AG10803 (cell line): ENCODE results near the gene ERBB2.

Experiments
- DNase-seq: peaks from one replicate; pipeline ENCODE4 v3.0.0; 2010; ENCODE audit warnings: low read depth
- H3K4me3 ChIP-seq: 2 replicates; pipeline ENCODE4 v1.5.1; 2011; ENCODE audit warnings: mild to moderate bottlenecking, low read length, control low read depth
- TF ChIP-seq, protein P1 (sequence below): conservative IDR thresholded peaks from 2 replicates; pipeline ENCODE4 v1.5.1; 2011; ENCODE audit warnings: mild to moderate bottlenecking, low read length, control low read depth, inconsistent platforms

ERBB2 gene

GRCh38 chr17:39669897-39670735, 29.7 kb upstream of the ERBB2 start:
- TF ChIP-seq, protein P1, sequence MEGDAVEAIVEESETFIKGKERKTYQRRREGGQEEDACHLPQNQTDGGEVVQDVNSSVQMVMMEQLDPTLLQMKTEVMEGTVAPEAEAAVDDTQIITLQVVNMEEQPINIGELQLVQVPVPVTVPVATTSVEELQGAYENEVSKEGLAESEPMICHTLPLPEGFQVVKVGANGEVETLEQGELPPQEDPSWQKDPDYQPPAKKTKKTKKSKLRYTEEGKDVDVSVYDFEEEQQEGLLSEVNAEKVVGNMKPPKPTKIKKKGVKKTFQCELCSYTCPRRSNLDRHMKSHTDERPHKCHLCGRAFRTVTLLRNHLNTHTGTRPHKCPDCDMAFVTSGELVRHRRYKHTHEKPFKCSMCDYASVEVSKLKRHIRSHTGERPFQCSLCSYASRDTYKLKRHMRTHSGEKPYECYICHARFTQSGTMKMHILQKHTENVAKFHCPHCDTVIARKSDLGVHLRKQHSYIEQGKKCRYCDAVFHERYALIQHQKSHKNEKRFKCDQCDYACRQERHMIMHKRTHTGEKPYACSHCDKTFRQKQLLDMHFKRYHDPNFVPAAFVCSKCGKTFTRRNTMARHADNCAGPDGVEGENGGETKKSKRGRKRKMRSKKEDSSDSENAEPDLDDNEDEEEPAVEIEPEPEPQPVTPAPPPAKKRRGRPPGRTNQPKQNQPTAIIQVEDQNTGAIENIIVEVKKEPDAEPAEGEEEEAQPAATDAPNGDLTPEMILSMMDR = no peak
- no peak overlapping the region for H3K4me3 ChIP-seq
- DNase-seq = no peak

DNA sequence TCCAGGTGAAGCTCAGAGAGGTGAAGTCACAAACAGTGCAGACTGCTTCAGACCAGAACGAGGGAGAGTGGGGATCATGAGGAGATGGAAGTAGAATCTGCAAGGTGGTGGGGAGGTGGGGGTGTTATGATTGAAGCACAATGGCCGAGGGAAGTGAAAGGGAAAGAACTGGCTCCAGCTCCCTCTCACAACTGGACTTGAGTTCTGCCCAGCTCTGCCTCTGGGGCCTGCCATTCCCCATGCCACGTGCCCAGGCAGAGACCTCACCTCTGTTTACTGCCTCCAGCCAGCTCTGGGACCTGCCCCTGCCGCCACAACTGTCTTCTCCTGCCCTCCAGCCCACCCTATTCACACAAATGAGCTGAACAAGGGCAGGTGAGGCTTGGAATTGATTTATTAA, 29.1 kb upstream of the ERBB2 start:
- H3K4me3 ChIP-seq = no peak overlapping the region
- no peak for DNase-seq
- TF ChIP-seq, protein P1 = no peak

GRCh38 chr17:39671651-39672521, 28.0 kb upstream of the ERBB2 start:
- DNase-seq = no peak
- TF ChIP-seq, protein P1 = peak; percentile 56
- no peak overlapping the region for H3K4me3 ChIP-seq

GRCh38 chr17:39672522-39673334, 27.1 kb upstream of the ERBB2 start:
- H3K4me3 ChIP-seq = no peak overlapping the region
- TF ChIP-seq, protein P1 = no peak
- DNase-seq = no peak

GRCh38 chr17:39673335-39674081, 26.4 kb upstream of the ERBB2 start:
- no peak for DNase-seq
- TF ChIP-seq, protein P1 = no peak
- no peak overlapping the region for H3K4me3 ChIP-seq

- TF ChIP-seq, protein P1 = no peak
- DNase-seq = no peak
- no peak overlapping the region for H3K4me3 ChIP-seq
Measured at GRCh38 chr17:39674179-39674578, 25.7 kb upstream of the ERBB2 start.
